ENCODE data around the gene QPRT.
"Not testable (repeated sequence)": the region's sequence is repeated elsewhere in the genome, so short reads cannot be mapped to it uniquely, and the experiment has no call there.

The QPRT gene

DNA sequence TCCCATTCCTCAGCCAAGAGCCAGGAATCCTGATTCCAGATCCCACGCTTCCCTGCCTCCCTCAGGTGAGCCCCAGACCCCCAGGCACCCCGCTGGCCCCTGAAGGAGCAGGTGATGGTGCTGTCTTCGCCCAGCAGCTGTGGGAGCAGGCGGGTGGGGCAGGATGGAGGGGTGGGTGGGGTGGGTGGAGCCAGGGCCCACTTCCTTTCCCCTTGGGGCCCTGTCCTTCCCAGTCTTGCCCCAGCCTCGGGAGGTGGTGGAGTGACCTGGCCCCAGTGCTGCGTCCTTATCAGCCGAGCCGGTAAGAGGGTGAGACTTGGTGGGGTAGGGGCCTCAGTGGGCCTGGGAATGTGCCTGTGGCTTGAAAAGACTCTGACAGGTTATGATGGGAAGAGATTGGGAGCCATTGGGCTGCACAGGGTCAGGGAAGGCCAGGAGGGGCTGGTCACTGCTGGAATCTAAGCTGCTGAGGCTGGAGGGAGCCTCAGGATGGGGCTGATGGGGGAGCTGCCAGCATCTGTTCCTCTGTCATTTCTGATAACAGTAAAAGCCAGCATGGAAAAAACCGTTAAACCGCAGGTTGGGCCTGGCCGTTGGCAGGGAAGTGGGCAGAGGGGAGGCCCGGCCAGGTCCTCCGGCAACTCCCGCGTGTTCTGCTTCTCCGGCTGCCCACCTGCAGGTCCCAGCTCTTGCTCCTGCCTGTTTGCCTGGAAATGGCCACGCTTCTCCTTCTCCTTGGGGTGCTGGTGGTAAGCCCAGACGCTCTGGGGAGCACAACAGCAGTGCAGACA is 15.8 kb upstream of the QPRT start, which contains the start of gene SPN:
Gene SPN (plus strand): TSS at position 232 of the 791 bp plus-strand sequence. CDS start 482 bp downstream, at position 714.
- DNase-seq = peak; percentile 27

- no peak for DNase-seq
Observed at GRCh38 chr16:29663807-29664090, 15.2 kb upstream of the QPRT start.

DNA sequence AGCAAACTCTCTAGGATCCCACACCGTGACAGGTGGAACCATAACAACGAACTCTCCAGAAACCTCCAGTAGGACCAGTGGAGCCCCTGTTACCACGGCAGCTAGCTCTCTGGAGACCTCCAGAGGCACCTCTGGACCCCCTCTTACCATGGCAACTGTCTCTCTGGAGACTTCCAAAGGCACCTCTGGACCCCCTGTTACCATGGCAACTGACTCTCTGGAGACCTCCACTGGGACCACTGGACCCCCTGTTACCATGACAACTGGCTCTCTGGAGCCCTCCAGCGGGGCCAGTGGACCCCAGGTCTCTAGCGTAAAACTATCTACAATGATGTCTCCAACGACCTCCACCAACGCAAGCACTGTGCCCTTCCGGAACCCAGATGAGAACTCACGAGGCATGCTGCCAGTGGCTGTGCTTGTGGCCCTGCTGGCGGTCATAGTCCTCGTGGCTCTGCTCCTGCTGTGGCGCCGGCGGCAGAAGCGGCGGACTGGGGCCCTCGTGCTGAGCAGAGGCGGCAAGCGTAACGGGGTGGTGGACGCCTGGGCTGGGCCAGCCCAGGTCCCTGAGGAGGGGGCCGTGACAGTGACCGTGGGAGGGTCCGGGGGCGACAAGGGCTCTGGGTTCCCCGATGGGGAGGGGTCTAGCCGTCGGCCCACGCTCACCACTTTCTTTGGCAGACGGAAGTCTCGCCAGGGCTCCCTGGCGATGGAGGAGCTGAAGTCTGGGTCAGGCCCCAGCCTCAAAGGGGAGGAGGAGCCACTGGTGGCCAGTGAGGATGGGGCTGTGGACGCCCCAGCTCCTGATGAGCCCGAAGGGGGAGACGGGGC is 14.7 kb upstream of the QPRT start:
- peak; percentile 48 for DNase-seq

- peak; percentile 27 for DNase-seq
Observed at GRCh38 chr16:29665294-29666077, 13.5 kb upstream of the QPRT start.

DNA sequence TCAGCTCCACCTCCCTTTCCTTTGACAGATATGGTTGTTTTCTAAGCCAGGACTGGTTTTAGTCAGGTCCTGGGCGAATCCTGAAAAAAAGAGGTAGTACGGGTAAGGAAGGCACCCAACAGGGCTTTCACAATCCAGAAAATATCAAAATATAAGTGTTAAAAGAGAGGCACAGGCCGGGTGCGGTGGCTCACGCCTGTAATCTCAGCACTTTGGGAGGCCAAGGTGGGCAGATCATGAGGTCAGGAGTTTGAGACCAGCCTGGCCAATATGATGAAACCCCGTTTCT is 11.7 kb upstream of the QPRT start:
- not testable (repeated sequence) for DNase-seq

DNA sequence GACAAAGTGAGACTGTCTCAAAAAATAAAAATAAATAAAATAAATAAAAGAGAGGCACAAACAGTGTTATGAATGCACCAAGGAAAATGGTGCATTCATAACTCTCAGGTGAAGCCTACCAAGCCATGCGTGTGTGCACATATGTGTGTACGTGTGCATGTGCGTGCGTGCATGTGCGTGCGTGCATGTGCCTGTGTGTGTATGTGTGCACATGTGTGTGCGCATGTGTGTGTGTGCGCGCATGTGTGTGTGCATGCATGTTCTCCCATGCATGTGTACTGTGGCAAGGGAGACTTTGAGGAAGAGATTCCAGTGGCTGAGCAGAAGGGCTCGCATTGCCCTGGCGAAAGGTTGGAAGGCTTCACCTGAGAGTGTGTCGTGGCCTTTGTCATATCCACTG is 11.2 kb upstream of the QPRT start:
- DNase-seq = no peak

DNA sequence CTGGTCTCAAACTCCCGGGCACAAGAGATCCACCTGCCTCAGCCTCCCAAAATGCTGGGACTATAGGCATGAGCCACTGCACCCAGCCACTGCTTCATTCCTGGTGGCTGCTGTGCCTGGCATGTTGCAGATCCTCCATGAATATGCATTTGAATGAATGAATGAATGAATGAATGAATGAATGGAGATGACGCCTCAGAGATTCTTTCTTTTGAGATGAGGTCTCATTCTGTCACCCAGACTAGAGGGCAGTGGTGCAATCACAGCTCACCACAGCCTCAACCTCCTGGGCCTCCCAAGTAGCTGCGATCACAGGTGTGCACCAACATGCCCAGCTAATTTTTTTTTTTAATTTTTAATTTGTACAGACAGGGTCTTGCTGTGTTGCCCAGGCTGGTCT is 10.7 kb upstream of the QPRT start:
- DNase-seq = no peak

GRCh38 chr16:29673501-29673900 is 5.5 kb upstream of the QPRT start:
- DNase-seq = no peak

GRCh38 chr16:29674188-29674587 is 4.8 kb upstream of the QPRT start:
- DNase-seq = no peak

- DNase-seq = no peak
Observed at GRCh38 chr16:29675811-29676643, 3.0 kb upstream of the QPRT start.

DNA sequence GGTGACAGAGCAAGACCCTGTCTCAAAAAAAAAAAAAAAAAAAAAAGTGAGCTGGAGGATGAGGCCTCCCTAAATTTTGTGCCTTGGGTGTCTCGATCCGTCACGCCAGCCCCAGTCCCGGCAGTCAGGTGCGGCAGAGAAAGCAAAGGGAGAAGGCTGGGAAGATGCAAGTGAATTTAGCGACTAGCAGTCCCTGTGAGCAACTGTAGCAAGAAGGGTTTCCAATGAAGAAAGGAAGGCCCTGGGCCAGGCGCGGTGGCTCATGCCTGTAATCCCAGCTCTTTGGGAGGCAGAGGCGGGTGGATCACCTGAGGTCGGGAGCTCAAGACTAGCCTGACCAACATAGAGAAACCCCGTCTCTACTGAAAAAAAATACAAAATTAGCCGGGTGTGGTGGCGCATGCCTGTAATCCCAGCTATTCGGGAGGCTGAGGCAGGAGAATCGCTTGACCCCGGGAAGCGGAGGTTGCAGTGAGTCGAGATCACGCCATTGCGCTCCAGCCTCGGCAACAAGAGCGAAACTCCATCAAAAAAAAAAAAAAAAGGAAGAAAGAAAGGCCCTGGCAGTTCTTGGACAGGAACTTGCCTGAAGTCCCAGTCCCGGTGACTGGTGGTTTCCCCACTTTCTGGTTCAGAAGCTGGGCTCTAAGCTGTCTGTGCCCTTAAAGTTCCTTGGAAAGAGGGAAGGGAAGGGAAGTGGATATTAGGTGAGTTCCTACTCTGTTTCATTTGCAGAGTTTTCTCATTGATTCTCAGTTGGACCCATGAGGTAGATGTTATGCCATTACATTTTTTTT is 1.8 kb upstream of the QPRT start:
- no peak for DNase-seq

- no peak for DNase-seq
Observed at GRCh38 chr16:29680180-29680598, 1.2 kb downstream of the QPRT start.

DNA sequence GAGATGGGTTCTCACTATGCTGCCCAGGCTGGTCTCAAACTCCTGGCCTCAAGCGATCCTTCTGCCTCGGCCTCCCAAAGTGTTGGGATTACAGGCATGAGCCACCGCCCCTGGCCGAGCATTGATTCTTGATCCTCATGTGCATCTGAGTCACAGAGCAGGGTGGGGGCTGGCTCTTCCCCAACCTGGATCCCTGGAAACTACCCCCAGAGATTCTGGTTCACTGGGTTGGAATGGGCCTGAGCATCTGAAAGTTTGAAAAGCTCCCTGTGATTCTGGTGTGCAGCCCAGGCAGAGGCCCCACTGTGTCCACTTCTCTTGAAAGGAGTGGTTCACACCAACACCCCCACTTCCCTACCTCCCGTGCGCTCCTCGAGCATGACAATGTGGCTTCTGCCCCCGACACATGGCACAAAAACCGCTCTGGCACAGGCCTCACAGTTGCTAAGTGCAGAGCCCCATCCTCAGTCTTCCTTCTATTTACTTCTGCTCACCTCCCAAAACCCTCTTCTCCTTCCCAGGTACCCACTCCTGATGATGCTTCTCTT is 4.6 kb downstream of the QPRT start:
- no peak for DNase-seq

DNA sequence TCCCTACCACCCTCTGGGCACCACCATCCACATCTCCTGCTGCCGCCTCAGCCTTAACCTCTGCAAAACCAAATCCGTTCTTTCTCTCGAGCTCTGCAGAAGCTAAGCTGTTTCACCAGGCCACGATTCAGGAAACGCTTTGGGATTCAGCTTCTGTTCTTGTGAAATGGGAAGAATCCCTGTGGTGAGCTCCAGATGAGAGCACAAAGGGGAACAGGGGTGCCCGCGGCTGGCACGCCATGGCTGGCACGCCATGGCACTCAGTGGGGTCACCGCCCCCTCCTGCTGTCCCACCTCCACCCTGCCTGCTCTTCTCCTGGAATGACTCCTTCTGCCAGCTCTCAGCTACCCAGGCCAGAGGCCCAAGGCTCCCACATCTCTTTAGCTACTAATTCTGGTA is 5.7 kb downstream of the QPRT start:
- no peak for DNase-seq

DNA sequence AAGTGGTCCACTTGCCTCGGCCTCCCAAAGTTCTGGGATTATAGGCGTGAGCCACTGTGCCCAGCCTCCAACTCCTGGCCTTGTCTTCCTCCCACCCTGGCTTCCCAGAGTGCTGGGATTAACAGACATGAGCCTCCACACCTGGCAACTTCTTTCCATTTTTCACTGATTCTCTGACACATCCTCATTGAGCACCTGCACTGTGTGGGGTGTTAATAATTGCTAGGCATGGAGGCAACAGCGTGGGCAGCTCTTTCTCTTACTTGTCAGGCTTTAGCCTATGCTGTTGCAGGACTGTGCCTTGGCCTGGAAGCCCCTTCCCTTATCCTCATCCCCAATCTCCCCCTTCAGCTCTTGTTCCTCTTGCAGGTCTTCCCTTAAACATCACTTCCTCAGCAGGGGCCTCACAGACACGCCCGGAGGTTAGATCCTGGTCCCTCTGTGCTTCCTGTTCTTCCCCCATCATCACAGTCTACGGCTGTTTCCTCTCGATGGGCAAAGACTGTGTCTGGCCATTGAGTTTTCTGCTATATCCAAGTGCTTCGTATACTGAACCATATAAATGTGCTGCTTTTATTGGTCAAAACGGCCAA is 7.9 kb downstream of the QPRT start:
- no peak for DNase-seq

- no peak for DNase-seq
Observed at GRCh38 chr16:29687755-29688154, 8.8 kb downstream of the QPRT start.

DNA sequence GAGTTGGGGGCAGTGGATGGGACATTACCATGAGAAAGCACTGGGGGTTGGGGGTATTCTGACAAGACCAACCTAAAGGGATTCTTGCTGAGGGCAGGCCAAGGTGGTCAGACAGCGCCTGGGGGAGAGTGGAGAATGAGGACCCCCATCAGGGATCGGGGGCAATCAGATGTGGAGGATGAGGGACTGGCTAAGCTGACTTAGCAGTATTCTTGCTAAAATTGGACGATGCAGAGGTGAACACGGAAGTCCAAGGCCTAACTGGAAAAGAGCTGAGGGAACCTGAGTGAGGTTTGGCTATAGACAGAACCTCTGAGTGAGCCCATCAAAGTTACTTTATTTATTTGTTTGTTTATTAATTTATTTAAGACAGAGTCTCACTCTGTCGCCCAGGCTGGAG is 9.2 kb downstream of the QPRT start:
- no peak for DNase-seq

- not testable (repeated sequence) for DNase-seq
Observed at GRCh38 chr16:29689490-29690351, 10.7 kb downstream of the QPRT start.

GRCh38 chr16:29692606-29693005 is 13.6 kb downstream of the QPRT start:
- DNase-seq = not testable (repeated sequence)
